HepG2 (cell line): ENCODE results near the gene POFUT2. TPM values are rescaled to one million over a fixed set of nuclear protein-coding genes. Genes with fewer than 3 reads are reported as not detected.

Source experiments
- ARID2 ChIP-seq: sonication (generic); formaldehyde crosslinking; IDR thresholded peaks from 2 replicates; pipeline ENCODE4 v1.8.1; 2022; ENCODE audit warnings: mild to moderate bottlenecking, missing genetic modification reagents, borderline replicate concordance
- DMAP1 ChIP-seq: IDR thresholded peaks from 2 replicates; pipeline ENCODE4 v1.6.1; 2016
- GABPA ChIP-seq, 2 experiments: IDR thresholded peaks; 2 replicates each; pipeline ENCODE4 v1.6.1; 2011 to 2016; ENCODE audit warnings: low read depth in 2 of 2, low read length in 1 of 2, missing biosample characterization in 1 of 2, missing genetic modification characterization in 1 of 2
- KAT8 ChIP-seq: IDR thresholded peaks from 2 replicates; pipeline ENCODE4 v1.6.1; 2016; ENCODE audit warnings: missing genetic modification reagents, missing compliant biosample characterization
- KLF12 ChIP-seq: sonication (generic); formaldehyde crosslinking; IDR thresholded peaks from 2 replicates; pipeline ENCODE4 v1.4.0; 2020; ENCODE audit warnings: missing genetic modification reagents, borderline replicate concordance
- RBM22 ChIP-seq: fragments of 200-400 bp; formaldehyde crosslinking; optimal IDR thresholded peaks from 2 replicates; pipeline ENCODE3; 2017; ENCODE audit warnings: mild to moderate bottlenecking, low read length, moderate library complexity
- SKI ChIP-seq: fragments of 450-650 bp; IDR thresholded peaks from one replicate; pipeline ENCODE4 v1.6.1; 2018; ENCODE audit warnings: mild to moderate bottlenecking; ENCODE audit not compliant: partially characterized antibody
- SMC3 ChIP-seq: IDR thresholded peaks from 2 replicates; pipeline ENCODE4 v1.6.1; 2011; ENCODE audit warnings: low read length, improper control_type of control experiment
- ZFP36L2 ChIP-seq: sonication (generic); formaldehyde crosslinking; IDR thresholded peaks from 2 replicates; pipeline ENCODE4 v1.4.0; 2020; ENCODE audit warnings: missing genetic modification reagents
- ZFP62 ChIP-seq: sonication (generic); formaldehyde crosslinking; IDR thresholded peaks from 2 replicates; pipeline ENCODE4 v1.4.0; 2020; ENCODE audit warnings: missing genetic modification reagents
- ZNF251 ChIP-seq: sonication (generic); formaldehyde crosslinking; IDR thresholded peaks from 2 replicates; pipeline ENCODE4 v1.9.0; 2021; ENCODE audit warnings: mild to moderate bottlenecking, missing genetic modification reagents
- ZNF326 ChIP-seq: sonication (generic); formaldehyde crosslinking; IDR thresholded peaks from 2 replicates; pipeline ENCODE4 v1.4.0; 2020; ENCODE audit warnings: missing genetic modification reagents, borderline replicate concordance
- ZSCAN20 ChIP-seq: sonication (generic); formaldehyde crosslinking; IDR thresholded peaks from 2 replicates; pipeline ENCODE4 v1.4.0; 2020; ENCODE audit warnings: missing genetic modification reagents, mild to moderate bottlenecking, borderline replicate concordance
- polyA plus RNA-seq, 8 experiments: library from polyadenylated mRNA; depleted of rRNA in 3 of 8; stranded (reverse) in 7 of 8; unstranded in 1 of 8; fragments of >200 nt; fragmentation: Illumina TruSeq in 4 of 8; extraction: Trizol in 4 of 8; gene quantifications; 2 replicates each; pipeline versions ENCODE4 v1.2.1 to v1.2.3, GENCODE V29; 2011 to 2016; ENCODE audit warnings: low read depth in 4 of 8, missing spikeins in 1 of 8, mixed read lengths in 1 of 8; ENCODE audit not compliant: insufficient read depth in 1 of 8
- total RNA-seq, 5 experiments: library from RNA; depleted of rRNA; stranded (reverse); fragments of >200 nt; fragmentation: Illumina TruSeq; extraction: Trizol; gene quantifications; 2 replicates each; pipeline ENCODE4 v1.2.3, GENCODE V29; 2016; ENCODE audit warnings: low read depth in 1 of 5
- TF ChIP-seq, protein P1 (sequence below): sonication (generic); formaldehyde crosslinking; IDR thresholded peaks from 2 replicates; pipeline ENCODE4 v1.5.1; 2020; ENCODE audit warnings: missing genetic modification reagents, mild to moderate bottlenecking, borderline replicate concordance
- TF ChIP-seq, protein P2 (sequence below): IDR thresholded peaks from 2 replicates; pipeline ENCODE4 v1.6.1; 2016; ENCODE audit warnings: mild to moderate bottlenecking
- TF ChIP-seq, protein P3 (sequence below): sonication (generic); formaldehyde crosslinking; IDR thresholded peaks from 2 replicates; pipeline ENCODE4 v1.8.1; 2023; ENCODE audit warnings: mild to moderate bottlenecking, missing genetic modification reagents
- TF ChIP-seq, protein P4 (sequence below): sonication (generic); formaldehyde crosslinking; IDR thresholded peaks from 2 replicates; pipeline ENCODE4 v1.5.0; 2020; ENCODE audit warnings: missing genetic modification reagents, mild to moderate bottlenecking, borderline replicate concordance
- TF ChIP-seq, protein P5 (sequence below): sonication (generic); formaldehyde crosslinking; IDR thresholded peaks from 2 replicates; pipeline ENCODE4 v1.4.0; 2020; ENCODE audit warnings: mild to moderate bottlenecking, missing genetic modification reagents

POFUT2 gene
- total and polyA plus RNA-seq, 2 of the 13 experiments (the other 11 are each of a cell fraction or from before 2014, with no cell fraction given), result 22.8 to 24.0 TPM

DNA sequence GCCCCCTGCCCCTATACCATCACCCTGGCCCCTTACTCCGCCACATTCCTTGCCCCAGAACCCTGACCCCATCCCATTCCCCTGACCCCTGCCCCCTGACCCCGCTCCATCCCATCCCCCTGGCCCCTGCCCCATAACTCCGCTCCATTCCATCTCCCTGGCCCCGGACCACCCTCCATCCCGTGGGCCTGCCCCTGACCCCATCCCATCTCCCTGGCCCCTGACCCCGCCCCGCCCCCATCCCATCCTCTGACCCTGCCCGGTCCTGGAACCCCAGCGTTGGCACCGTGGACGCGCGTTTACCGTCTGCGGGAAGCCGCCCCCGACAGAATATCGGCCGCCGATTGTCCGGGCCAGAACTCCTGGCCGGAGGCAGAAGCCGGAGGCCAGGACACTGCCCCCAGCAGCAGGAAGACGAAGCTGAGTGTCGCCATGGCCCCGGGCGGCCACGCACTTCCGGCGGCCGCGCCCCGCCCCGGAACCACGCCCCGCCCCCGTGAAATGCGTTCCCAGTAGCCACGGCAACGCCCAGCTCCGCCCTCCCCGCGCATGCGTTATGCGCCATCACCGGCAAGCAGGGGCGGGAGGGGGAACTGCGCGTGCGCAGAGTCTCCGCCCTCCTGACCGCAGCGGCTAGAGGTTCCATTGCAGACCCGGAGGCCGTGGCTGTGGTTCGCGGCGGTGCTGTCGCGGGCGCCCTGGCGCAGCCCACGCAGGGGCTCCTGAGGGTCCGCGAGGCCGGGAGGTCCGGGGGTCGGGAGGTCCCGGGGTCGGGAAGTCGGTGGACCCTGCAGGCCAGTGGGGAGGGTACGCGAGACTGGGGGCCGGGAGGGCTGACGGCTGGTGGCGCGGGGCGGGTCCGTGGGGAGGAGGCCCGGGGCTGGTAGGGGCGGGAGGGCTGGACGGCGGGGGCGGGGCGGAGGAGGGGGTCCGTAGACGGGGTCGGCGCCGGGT is at the start of gene POFUT2 (continued):
- TF ChIP-seq, protein P1, sequence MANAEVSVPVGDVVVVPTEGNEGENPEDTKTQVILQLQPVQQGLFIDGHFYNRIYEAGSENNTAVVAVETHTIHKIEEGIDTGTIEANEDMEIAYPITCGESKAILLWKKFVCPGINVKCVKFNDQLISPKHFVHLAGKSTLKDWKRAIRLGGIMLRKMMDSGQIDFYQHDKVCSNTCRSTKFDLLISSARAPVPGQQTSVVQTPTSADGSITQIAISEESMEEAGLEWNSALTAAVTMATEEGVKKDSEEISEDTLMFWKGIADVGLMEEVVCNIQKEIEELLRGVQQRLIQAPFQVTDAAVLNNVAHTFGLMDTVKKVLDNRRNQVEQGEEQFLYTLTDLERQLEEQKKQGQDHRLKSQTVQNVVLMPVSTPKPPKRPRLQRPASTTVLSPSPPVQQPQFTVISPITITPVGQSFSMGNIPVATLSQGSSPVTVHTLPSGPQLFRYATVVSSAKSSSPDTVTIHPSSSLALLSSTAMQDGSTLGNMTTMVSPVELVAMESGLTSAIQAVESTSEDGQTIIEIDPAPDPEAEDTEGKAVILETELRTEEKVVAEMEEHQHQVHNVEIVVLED (CRISPR knock-in tag), result peak; percentile 46; the same call in 1 of the 2 replicates
- TF ChIP-seq RBM22 (peak; percentile 81), ZNF326 (CRISPR knock-in tag) (no peak), ZSCAN20 (CRISPR knock-in tag) (no peak), ARID2 (no peak), KAT8 (CRISPR knock-in tag) (peak; percentile 73), DMAP1 (peak; percentile 64; the same call in 1 of the 2 replicates), SMC3 (no peak), GABPA (IDR thresholded peaks at IDR 0.05; ENCODE audit: low read depth, low read length) (no peak), GABPA (CRISPR knock-in tag; IDR thresholded peaks at IDR 0.05; ENCODE audit: low read depth) (peak; percentile 87), ZNF251 (CRISPR knock-in tag) (no peak), ZFP36L2 (CRISPR knock-in tag) (no peak), KLF12 (CRISPR knock-in tag) (no peak), ZFP62 (CRISPR knock-in tag) (no peak), SKI (peak; percentile 16)
- TF ChIP-seq, protein P2, sequence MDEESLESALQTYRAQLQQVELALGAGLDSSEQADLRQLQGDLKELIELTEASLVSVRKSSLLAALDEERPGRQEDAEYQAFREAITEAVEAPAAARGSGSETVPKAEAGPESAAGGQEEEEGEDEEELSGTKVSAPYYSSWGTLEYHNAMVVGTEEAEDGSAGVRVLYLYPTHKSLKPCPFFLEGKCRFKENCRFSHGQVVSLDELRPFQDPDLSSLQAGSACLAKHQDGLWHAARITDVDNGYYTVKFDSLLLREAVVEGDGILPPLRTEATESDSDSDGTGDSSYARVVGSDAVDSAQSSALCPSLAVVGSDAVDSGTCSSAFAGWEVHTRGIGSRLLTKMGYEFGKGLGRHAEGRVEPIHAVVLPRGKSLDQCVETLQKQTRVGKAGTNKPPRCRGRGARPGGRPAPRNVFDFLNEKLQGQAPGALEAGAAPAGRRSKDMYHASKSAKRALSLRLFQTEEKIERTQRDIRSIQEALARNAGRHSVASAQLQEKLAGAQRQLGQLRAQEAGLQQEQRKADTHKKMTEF (CRISPR knock-in tag), result peak; percentile 43; the same call in 1 of the 2 replicates
- TF ChIP-seq, protein P3, sequence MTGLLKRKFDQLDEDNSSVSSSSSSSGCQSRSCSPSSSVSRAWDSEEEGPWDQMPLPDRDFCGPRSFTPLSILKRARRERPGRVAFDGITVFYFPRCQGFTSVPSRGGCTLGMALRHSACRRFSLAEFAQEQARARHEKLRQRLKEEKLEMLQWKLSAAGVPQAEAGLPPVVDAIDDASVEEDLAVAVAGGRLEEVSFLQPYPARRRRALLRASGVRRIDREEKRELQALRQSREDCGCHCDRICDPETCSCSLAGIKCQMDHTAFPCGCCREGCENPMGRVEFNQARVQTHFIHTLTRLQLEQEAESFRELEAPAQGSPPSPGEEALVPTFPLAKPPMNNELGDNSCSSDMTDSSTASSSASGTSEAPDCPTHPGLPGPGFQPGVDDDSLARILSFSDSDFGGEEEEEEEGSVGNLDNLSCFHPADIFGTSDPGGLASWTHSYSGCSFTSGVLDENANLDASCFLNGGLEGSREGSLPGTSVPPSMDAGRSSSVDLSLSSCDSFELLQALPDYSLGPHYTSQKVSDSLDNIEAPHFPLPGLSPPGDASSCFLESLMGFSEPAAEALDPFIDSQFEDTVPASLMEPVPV (CRISPR knock-in tag), result peak; percentile 66; the same call in 1 of the 2 replicates
- TF ChIP-seq, protein P4, sequence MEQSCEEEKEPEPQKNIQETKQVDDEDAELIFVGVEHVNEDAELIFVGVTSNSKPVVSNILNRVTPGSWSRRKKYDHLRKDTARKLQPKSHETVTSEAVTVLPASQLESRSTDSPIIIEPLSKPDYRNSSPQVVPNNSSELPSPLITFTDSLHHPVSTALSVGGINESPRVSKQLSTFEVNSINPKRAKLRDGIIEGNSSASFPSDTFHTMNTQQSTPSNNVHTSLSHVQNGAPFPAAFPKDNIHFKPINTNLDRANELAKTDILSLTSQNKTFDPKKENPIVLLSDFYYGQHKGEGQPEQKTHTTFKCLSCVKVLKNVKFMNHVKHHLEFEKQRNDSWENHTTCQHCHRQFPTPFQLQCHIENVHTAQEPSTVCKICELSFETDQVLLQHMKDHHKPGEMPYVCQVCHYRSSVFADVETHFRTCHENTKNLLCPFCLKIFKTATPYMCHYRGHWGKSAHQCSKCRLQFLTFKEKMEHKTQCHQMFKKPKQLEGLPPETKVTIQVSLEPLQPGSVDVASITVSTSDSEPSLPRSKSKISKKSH (CRISPR knock-in tag), result peak; percentile 60; the same call in 1 of the 2 replicates
- TF ChIP-seq, protein P5, sequence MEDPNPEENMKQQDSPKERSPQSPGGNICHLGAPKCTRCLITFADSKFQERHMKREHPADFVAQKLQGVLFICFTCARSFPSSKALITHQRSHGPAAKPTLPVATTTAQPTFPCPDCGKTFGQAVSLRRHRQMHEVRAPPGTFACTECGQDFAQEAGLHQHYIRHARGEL (CRISPR knock-in tag), result no peak
